ENCODE data around the gene VAV2.

GRCh38 chr9:133952598-133953550, 39.2 kb downstream of the VAV2 start:
- TF ChIP-seq CTCF (IDR thresholded peaks at IDR 0.05) (no peak), POLR2AphosphoS5 (IDR thresholded peaks at IDR 0.05; ENCODE audit: low read depth, low read length) (no peak), REST (IDR thresholded peaks at IDR 0.05; ENCODE audit: insufficient read depth in 1 of 2, low read depth in 2 of 2, low read length in 1 of 2) (no peak), TCF7L2 (IDR thresholded peaks at IDR 0.05; ENCODE audit: low read depth, low read length) (no peak)
